Body of pancreas (tissue), 4 donors: ENCODE results near the gene CA4.

ENCODE experiments used
- CTCF ChIP-seq, 7 experiments: fragments of 450-650 bp in 4 of 7; fragments of 200-600 bp in 3 of 7; sonication (generic) in 3 of 7; IDR thresholded peaks; one replicate each; pipeline ENCODE4 v1.5.1; 2016 to 2019; ENCODE audit warnings: antibody characterized with exemption in 7 of 7
- POLR2A ChIP-seq, 3 donors: fragments of 450-650 bp; IDR thresholded peaks; one replicate each; pipeline ENCODE4 v1.6.1; 2016; ENCODE audit warnings: antibody characterized with exemption in 3 of 3, mild to moderate bottlenecking in 2 of 3

GRCh38 chr17:60167065-60167741, 17.4 kb downstream of the CA4 start:
- TF ChIP-seq POLR2A (IDR thresholded peaks at IDR 0.05), result no peak
- TF ChIP-seq CTCF (IDR thresholded peaks at IDR 0.05), result no peak
